Dendritic cell treated with granulocyte-macrophage colony-stimulating factor and Interleukin-4, amounts not matched to agents 40 ng/mL and 50 ng/mL, for 4 days (primary cell): ENCODE results near the gene DCHS1.

Experiments used
- H3K27ac Mint-ChIP-seq: one replicate; pipeline ENCODE4 v1.8.0; 2022; ENCODE audit warnings: mild to moderate bottlenecking, mixed read lengths
- H3K27me3 Mint-ChIP-seq: one replicate; pipeline ENCODE4 v1.8.0; 2022; ENCODE audit warnings: mild to moderate bottlenecking, mixed read lengths
- H3K36me3 Mint-ChIP-seq: one replicate; pipeline ENCODE4 v1.8.0; 2022; ENCODE audit warnings: low read depth, mixed read lengths
- H3K4me1 Mint-ChIP-seq: one replicate; pipeline ENCODE4 v1.8.0; 2022; ENCODE audit warnings: low read depth, mixed read lengths
- H3K4me3 Mint-ChIP-seq: one replicate; pipeline ENCODE4 v1.8.0; 2022; ENCODE audit warnings: mild to moderate bottlenecking, moderate library complexity, mixed read lengths
- H3K9me3 Mint-ChIP-seq: one replicate; pipeline ENCODE4 v1.8.0; 2022; ENCODE audit warnings: mixed read lengths
- intact Hi-C: fragments of 100-400 bp; cut with micrococcal nuclease; formaldehyde crosslinking; loops from one replicate; pipeline ENCODE4 v1.15.0; 2022

The DCHS1 gene

GRCh38 chr11:6583584-6583983, 72.0 kb downstream of the DCHS1 start:
- Mint-ChIP-seq H3K4me1 (no peaks in the 10 kb centered on the region), H3K9me3 (peaks cover 27% of the 10 kb centered on the region), H3K36me3 (peaks cover 64% of the 10 kb centered on the region), H3K27me3 (no peaks in the 10 kb centered on the region), H3K27ac (no peak overlapping the region), H3K4me3 (no peak overlapping the region)
- intact Hi-C loops: no loop called here

GRCh38 chr11:6579681-6580080, 75.9 kb downstream of the DCHS1 start:
- H3K36me3 Mint-ChIP-seq: peaks cover 46% of the 10 kb centered on the region
- no peak overlapping the region for H3K4me3 Mint-ChIP-seq
- H3K27me3 Mint-ChIP-seq: no peaks in the 10 kb centered on the region
- H3K4me1 Mint-ChIP-seq: peaks cover 8% of the 10 kb centered on the region
- peaks cover 23% of the 10 kb centered on the region for H3K9me3 Mint-ChIP-seq
- no peak overlapping the region for H3K27ac Mint-ChIP-seq
- intact Hi-C loops: no loop called here

- Mint-ChIP-seq H3K9me3 (peaks cover 7% of the 10 kb centered on the region), H3K4me3 (no peak overlapping the region), H3K27ac (no peak overlapping the region), H3K27me3 (no peaks in the 10 kb centered on the region), H3K4me1 (peaks cover 8% of the 10 kb centered on the region), H3K36me3 (peaks cover 31% of the 10 kb centered on the region)
- intact Hi-C loops: no loop called here
Measured at GRCh38 chr11:6578134-6578533, 77.5 kb downstream of the DCHS1 start.

GRCh38 chr11:6576471-6577373, 78.9 kb downstream of the DCHS1 start:
- Mint-ChIP-seq H3K9me3 (no peaks in the 10 kb centered on the region), H3K27ac (no peak overlapping the region), H3K4me1 (peaks cover 8% of the 10 kb centered on the region), H3K27me3 (peaks cover 3% of the 10 kb centered on the region), H3K36me3 (peaks cover 36% of the 10 kb centered on the region), H3K4me3 (no peak overlapping the region)
- intact Hi-C loops: no loop called here

GRCh38 chr11:6574816-6575715, 80.5 kb downstream of the DCHS1 start:
- peaks cover 8% of the 10 kb centered on the region for H3K4me1 Mint-ChIP-seq
- no peak overlapping the region for H3K27ac Mint-ChIP-seq
- H3K27me3 Mint-ChIP-seq: peaks cover 12% of the 10 kb centered on the region
- no peak overlapping the region for H3K4me3 Mint-ChIP-seq
- intact Hi-C loops: no loop called here
- H3K36me3 Mint-ChIP-seq: peaks cover 30% of the 10 kb centered on the region
- H3K9me3 Mint-ChIP-seq: no peaks in the 10 kb centered on the region

- Mint-ChIP-seq H3K4me3 (no peak overlapping the region), H3K4me1 (peaks cover 17% of the 10 kb centered on the region), H3K27ac (no peak overlapping the region), H3K9me3 (no peaks in the 10 kb centered on the region), H3K27me3 (peaks cover 12% of the 10 kb centered on the region), H3K36me3 (peaks cover 19% of the 10 kb centered on the region)
- intact Hi-C loops: no loop called here
Measured at GRCh38 chr11:6572215-6572614, 83.4 kb downstream of the DCHS1 start.

- intact Hi-C loops: no loop called here
- no peak overlapping the region for H3K4me3 Mint-ChIP-seq
- H3K4me1 Mint-ChIP-seq: peaks cover 10% of the 10 kb centered on the region
- no peaks in the 10 kb centered on the region for H3K9me3 Mint-ChIP-seq
- no peak overlapping the region for H3K27ac Mint-ChIP-seq
- peaks cover 12% of the 10 kb centered on the region for H3K27me3 Mint-ChIP-seq
- peaks cover 19% of the 10 kb centered on the region for H3K36me3 Mint-ChIP-seq
Measured at GRCh38 chr11:6571434-6572008, 84.1 kb downstream of the DCHS1 start.
